Body of pancreas (tissue), 4 donors: Measurements from ENCODE around the gene CMA1. TPM values are rescaled to one million over a fixed set of nuclear protein-coding genes. Genes with fewer than 3 reads are reported as not detected.
"Not testable (repeated sequence)": the region's sequence is repeated elsewhere in the genome, so short reads cannot be mapped to it uniquely, and the experiment has no call there.

ENCODE experiments used
- ATAC-seq: fragments of 150-250 bp; one replicate; pipeline ENCODE4 v1.9.1; 2016
- DNase-seq, 4 donors: peaks; one replicate each; pipeline ENCODE4 v3.0.0-alpha.2; 2019
- H3K27ac ChIP-seq, 4 donors: fragments of 200-600 bp; sonication (generic); 1 replicate in 3 of 4; 2 replicates in 1 of 4; pipeline versions ENCODE4 v1.5.1 to v1.6.1; 2016 to 2019; ENCODE audit warnings: mild to moderate bottlenecking in 1 of 4, mixed read lengths in 1 of 4, moderate library complexity in 1 of 4
- H3K27me3 ChIP-seq, 2 donors: fragments of 200-600 bp; sonication (generic); one replicate each; pipeline ENCODE4 v1.6.0; 2016; ENCODE audit warnings: mild to moderate bottlenecking in 1 of 2
- H3K36me3 ChIP-seq, 2 donors: fragments of 200-600 bp; sonication (generic); replicated peaks in 1 of 2; 2 replicates each; pipeline ENCODE4 v1.5.1; 2016; ENCODE audit warnings: low read depth in 2 of 2; ENCODE audit not compliant: insufficient read depth in 1 of 2
- H3K4me1 ChIP-seq: fragments of 200-600 bp; sonication (generic); one replicate; pipeline ENCODE4 v1.6.0; 2016
- H3K4me3 ChIP-seq, 2 donors: fragments of 200-600 bp; sonication (generic); 1 replicate in 1 of 2; 2 replicates in 1 of 2; pipeline ENCODE4 v1.5.1; 2016 to 2019
- H3K9me3 ChIP-seq, 3 donors: fragments of 200-600 bp; sonication (generic); 1 replicate in 2 of 3; 2 replicates in 1 of 3; pipeline ENCODE4 v1.5.1; 2016
- POLR2A ChIP-seq, 3 donors: fragments of 450-650 bp; IDR thresholded peaks; one replicate each; pipeline ENCODE4 v1.6.1; 2016; ENCODE audit warnings: antibody characterized with exemption in 3 of 3, mild to moderate bottlenecking in 2 of 3
- WGBS, 2 donors: methylation state at CpG; one replicate each; pipeline ENCODE4 v1.1.5; 2017; 5-methylcytosine and 5-hydroxymethylcytosine counted together
- intact Hi-C: fragments of 100-400 bp; cut with DNase I; formaldehyde crosslinking; loops from one replicate; pipeline ENCODE4 v1.15.1; 2023
- total RNA-seq, 2 donors: library from RNA; depleted of rRNA; stranded (reverse); fragments of >200 nt; gene quantifications; one replicate each; pipeline ENCODE4 v1.1.0, GENCODE V29; 2016
- TF ChIP-seq, protein P1 (sequence below), 7 experiments: fragments of 450-650 bp in 4 of 7; fragments of 200-600 bp in 3 of 7; sonication (generic) in 3 of 7; IDR thresholded peaks; one replicate each; pipeline ENCODE4 v1.5.1; 2016 to 2019; ENCODE audit warnings: antibody characterized with exemption in 7 of 7

CMA1 gene
- total RNA-seq, 2 donors from 2014 or later, result not detected

DNA sequence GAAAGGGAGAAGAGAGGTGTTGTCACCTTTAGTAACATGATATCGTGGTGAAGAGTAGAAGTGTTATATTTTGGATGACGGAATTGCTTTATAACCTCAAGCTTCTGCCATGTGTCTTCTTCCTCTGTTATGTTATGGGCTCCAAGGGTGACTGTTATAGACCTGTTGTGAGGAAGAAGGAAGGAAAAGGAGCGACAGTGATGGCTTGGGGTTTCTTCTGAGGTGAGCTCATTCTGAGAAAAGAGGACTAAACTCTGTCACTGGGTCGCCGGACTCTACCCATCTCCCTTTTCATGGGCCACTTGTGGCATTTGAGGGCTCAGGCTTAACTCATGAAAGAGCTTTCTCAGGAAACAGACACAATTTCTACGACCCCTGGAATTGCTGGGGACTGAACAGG, 1.6 kb downstream of the CMA1 start:
- intact Hi-C loops, result no loop called here
- TF ChIP-seq, protein P1, sequence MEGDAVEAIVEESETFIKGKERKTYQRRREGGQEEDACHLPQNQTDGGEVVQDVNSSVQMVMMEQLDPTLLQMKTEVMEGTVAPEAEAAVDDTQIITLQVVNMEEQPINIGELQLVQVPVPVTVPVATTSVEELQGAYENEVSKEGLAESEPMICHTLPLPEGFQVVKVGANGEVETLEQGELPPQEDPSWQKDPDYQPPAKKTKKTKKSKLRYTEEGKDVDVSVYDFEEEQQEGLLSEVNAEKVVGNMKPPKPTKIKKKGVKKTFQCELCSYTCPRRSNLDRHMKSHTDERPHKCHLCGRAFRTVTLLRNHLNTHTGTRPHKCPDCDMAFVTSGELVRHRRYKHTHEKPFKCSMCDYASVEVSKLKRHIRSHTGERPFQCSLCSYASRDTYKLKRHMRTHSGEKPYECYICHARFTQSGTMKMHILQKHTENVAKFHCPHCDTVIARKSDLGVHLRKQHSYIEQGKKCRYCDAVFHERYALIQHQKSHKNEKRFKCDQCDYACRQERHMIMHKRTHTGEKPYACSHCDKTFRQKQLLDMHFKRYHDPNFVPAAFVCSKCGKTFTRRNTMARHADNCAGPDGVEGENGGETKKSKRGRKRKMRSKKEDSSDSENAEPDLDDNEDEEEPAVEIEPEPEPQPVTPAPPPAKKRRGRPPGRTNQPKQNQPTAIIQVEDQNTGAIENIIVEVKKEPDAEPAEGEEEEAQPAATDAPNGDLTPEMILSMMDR (IDR thresholded peaks at IDR 0.05), result no peak
- TF ChIP-seq POLR2A (IDR thresholded peaks at IDR 0.05), result no peak
- Histone ChIP-seq H3K27ac (no peak overlapping the region), H3K4me1 (no peaks in the 10 kb centered on the region), H3K27me3 (no peaks in the 10 kb centered on the region), H3K9me3 (no peaks in the 10 kb centered on the region), H3K4me3 (no peak overlapping the region), H3K36me3 (no peaks in the 10 kb centered on the region)
- DNase-seq (no peak), ATAC-seq (no peak)
- 82 to 84% methylated on average over 6 of the region's 6 CpGs for WGBS, 2 donors

DNA sequence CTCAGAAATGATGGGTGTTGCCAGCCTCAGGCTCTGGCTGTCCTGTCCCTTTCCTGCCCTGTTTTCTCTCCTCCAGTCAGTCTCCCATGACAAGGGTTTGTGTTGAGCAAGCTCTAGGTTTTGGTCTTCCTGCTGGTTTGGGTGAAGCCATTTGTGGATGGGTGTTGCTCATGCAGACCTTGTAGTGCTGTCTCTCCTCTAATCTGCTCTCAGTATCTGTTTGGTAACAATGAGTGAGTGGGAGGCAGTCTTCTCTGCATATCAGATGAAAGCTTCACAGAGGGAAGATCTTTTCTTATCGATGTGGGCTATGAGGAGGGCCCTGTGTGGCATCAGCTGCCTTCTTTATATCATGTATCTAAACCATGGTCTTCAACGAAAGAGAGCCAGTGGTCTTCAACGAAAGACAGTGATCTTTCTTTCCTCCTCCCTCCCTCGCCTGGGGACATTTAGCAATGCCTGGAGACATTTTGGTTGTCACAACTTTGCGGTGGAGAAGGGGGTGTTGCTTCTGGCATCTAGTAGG, 3.6 kb downstream of the CMA1 start:
- H3K9me3 ChIP-seq, result no peaks in the 10 kb centered on the region
- no peak overlapping the region for H3K4me3 ChIP-seq
- no peak overlapping the region for H3K27ac ChIP-seq
- no peaks in the 10 kb centered on the region for H3K36me3 ChIP-seq
- 72 to 73% methylated on average over 5 of the region's 5 CpGs for WGBS, 2 donors
- no peaks in the 10 kb centered on the region for H3K27me3 ChIP-seq
- TF ChIP-seq POLR2A (IDR thresholded peaks at IDR 0.05), result no peak
- TF ChIP-seq, protein P1 (IDR thresholded peaks at IDR 0.05), result no peak
- ATAC-seq (no peak), DNase-seq (no peak)
- no peaks in the 10 kb centered on the region for H3K4me1 ChIP-seq
- intact Hi-C loops, result no loop called here

GRCh38 chr14:24491586-24492408, 16.3 kb downstream of the CMA1 start:
- H3K4me3 ChIP-seq, H3K27ac ChIP-seq, DNase-seq, intact Hi-C loops, ATAC-seq, H3K9me3 ChIP-seq, H3K27me3 ChIP-seq, H3K36me3 ChIP-seq, H3K4me1 ChIP-seq: not testable (repeated sequence)
- WGBS, 2 donors, result 67 to 74% methylated on average over 15 to 19 of the region's 19 CpGs

- ATAC-seq (no peak), DNase-seq (no peak)
- TF ChIP-seq, protein P1 (IDR thresholded peaks at IDR 0.05), result no peak
- TF ChIP-seq POLR2A (IDR thresholded peaks at IDR 0.05), result no peak
- Histone ChIP-seq H3K4me3 (no peak overlapping the region), H3K9me3 (no peaks in the 10 kb centered on the region), H3K36me3 (no peaks in the 10 kb centered on the region), H3K4me1 (no peaks in the 10 kb centered on the region), H3K27ac (no peak overlapping the region), H3K27me3 (no peaks in the 10 kb centered on the region)
- intact Hi-C loops, result no loop called here
- WGBS, 2 donors, result 52 to 56% methylated on average over 4 of the region's 4 CpGs
These were observed 24.3 kb downstream of the CMA1 start for GRCh38 chr14:24483604-24484252.

DNA sequence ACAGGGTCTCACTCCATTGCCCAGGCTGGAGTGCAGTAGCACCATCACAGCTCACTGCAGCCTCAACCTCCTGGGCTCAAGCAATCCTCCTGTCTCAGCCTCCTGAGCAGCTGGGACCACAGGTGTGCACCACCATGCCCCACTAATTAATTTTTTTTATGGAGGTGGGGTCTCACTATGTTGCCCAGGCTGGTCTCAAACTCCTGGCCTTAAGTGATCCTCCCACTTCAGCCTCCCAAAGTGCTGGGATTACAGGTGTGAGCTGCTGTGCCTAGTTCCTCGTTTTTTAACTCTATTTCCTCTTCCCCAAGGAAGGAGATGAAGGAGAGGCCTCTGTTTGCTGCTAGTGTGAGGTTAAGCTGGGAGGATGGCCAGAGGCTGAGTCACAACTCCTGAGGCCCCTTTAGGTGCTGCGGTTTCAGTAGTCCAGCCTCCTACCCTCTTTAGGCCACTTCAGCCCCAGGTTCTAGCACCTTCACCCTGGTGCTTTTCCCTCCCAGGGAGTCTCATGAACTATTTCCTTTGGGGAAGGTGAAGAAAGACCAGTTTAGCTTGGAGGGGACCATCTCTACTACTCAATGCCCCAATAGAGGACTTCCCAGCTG, 25.3 kb downstream of the CMA1 start:
- intact Hi-C loops, H3K4me1 ChIP-seq, H3K36me3 ChIP-seq, H3K9me3 ChIP-seq, ATAC-seq, H3K4me3 ChIP-seq, H3K27me3 ChIP-seq, DNase-seq, H3K27ac ChIP-seq: not testable (repeated sequence)
- WGBS, 2 donors, result 58 to 88% methylated on average over 2 of the region's 2 CpGs
